GM10847 (cell line): ENCODE measurements around the gene NRAP.

Source experiments
- POLR2A ChIP-seq: IDR thresholded peaks from 2 replicates; pipeline ENCODE4 v1.6.1; 2011; ENCODE audit not compliant: insufficient read length; ENCODE audit errors: extremely low read depth

The NRAP gene, protein sequence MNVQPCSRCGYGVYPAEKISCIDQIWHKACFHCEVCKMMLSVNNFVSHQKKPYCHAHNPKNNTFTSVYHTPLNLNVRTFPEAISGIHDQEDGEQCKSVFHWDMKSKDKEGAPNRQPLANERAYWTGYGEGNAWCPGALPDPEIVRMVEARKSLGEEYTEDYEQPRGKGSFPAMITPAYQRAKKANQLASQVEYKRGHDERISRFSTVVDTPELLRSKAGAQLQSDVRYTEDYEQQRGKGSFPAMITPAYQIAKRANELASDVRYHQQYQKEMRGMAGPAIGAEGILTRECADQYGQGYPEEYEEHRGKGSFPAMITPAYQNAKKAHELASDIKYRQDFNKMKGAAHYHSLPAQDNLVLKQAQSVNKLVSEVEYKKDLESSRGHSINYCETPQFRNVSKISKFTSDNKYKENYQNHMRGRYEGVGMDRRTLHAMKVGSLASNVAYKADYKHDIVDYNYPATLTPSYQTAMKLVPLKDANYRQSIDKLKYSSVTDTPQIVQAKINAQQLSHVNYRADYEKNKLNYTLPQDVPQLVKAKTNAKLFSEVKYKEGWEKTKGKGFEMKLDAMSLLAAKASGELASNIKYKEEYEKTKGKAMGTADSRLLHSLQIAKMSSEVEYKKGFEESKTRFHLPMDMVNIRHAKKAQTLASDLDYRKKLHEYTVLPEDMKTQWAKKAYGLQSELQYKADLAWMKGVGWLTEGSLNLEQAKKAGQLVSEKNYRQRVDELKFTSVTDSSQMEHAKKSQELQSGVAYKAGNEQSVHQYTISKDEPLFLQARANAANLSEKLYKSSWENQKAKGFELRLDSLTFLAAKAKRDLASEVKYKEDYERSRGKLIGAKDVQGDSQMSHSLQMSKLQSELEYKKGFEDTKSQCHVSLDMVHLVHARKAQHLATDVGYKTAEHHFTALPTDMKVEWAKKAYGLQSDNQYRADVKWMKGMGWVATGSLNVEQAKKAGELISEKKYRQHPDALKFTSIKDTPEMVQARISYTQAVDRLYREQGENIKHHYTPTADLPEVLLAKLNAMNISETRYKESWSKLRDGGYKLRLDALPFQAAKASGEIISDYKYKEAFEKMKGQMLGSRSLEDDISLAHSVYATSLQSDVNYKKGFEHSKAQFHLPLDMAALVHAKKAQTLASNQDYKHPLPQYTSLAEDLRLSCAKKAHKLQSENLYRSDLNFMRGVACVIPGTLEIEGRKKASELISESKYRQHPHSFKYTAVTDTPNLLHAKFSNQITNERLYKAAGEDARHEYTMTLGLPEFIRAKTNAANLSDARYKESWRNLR (N-terminal part only)

DNA sequence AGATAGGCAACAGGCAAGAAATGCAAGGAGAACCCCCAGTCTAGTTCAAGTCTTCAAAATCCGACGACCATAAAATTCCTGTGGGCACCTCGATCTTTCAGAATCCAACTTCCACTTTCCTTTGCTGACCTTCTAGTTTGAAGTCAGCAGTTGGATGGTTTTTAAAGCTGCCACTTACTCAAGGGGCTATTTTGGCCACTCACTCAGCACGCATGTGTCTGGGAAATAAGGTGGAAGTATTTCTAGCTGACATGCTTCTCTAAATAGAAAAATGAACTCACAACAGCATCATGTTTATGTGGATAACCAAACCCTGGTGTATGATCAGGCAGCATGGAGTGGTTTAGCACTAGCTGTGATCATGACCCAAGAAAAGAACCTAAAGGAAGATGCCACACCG is at the start of gene NRAP:
Gene NRAP (minus strand): TSS at position 134 of the 400 bp plus-strand sequence. CDS start 159 bp downstream, outside the sequence.
- no peak for TF ChIP-seq POLR2A

DNA sequence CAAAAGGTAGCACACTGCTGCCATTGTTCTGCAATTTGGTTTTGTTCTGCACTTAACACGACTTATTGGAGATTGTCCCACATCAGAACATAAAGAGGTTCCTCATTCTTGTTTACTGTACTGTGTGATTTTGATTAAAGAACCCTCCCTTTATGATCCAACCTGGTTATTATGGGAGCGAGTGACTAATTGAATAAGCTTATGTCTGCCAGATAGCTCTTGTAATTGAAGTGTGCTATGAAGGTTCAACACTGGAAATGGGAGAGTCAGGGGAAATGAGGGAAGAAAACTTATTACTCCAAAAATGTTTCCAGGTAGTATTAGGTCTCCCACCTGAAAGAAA is 49.8 kb upstream of the NRAP start:
- no peak for TF ChIP-seq POLR2A

DNA sequence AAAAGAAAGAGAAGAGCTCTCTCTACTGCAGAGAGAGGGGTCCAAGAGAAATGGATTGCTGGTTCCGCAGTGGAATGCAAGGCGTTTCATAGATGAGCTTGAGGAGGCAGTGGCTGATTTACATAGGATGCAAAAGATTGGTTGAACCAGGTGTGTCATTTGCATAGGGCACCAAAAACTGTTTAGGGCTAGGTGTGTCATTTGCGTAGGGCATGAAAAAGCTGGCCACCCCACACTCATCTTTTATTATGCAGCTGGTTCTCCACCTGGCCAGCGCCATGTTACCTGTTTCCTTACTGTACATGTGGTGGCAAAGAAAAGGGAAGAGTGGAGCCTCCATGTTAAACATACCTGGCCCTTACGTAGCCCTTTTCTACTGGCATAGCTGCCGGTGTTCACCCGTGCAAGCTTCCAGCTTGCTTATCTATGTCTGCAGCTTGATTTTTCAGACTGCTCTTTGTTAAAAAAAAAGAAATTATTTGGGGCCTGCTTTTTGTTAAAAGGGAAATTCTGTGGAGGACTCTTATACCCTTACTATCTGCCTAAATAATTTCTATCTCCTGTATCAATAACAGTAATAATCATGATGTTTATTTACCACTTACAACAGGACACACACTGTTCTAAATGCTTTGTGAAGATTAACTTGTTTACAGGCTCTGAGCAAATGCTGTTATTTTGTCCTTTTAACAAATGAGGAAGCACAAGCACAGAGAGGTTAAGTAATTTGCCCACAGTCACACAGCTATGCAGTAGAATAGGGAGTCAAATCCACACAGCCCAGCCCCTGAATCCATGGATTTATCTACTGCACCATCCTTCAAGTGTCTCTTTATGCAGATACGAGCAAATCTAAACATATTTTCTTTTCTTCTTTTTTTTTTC is 49.2 kb upstream of the NRAP start:
- no peak for TF ChIP-seq POLR2A

- no peak for TF ChIP-seq POLR2A
Measured at GRCh38 chr10:113712024-113712423, 48.2 kb upstream of the NRAP start.

GRCh38 chr10:113711142-113711541 is 47.3 kb upstream of the NRAP start:
- no peak for TF ChIP-seq POLR2A

- no peak for TF ChIP-seq POLR2A
Measured at GRCh38 chr10:113709221-113709838, 45.5 kb upstream of the NRAP start.

DNA sequence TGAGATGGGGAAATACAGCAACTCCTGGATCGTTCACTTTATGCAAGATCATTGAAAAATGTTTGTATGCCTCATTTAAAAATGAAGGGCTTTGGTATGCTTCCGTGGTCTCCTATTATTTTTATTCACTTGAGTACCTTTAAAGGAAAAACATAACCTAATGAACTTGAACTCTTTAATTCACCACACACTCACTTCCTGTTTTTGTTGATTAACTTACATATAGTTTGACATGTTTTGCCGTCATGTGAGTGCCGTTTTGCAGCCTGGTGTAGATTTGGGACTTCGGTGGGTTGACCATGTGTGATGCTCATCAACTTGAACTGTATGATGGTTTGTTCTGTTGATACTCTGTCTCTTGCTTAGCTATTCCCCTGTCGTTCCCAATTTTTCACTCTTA is 44.8 kb upstream of the NRAP start:
- no peak for TF ChIP-seq POLR2A

GRCh38 chr10:113706623-113707022 is 42.8 kb upstream of the NRAP start:
- TF ChIP-seq POLR2A: no peak

GRCh38 chr10:113705344-113705652 is 41.5 kb upstream of the NRAP start:
- TF ChIP-seq POLR2A: no peak

DNA sequence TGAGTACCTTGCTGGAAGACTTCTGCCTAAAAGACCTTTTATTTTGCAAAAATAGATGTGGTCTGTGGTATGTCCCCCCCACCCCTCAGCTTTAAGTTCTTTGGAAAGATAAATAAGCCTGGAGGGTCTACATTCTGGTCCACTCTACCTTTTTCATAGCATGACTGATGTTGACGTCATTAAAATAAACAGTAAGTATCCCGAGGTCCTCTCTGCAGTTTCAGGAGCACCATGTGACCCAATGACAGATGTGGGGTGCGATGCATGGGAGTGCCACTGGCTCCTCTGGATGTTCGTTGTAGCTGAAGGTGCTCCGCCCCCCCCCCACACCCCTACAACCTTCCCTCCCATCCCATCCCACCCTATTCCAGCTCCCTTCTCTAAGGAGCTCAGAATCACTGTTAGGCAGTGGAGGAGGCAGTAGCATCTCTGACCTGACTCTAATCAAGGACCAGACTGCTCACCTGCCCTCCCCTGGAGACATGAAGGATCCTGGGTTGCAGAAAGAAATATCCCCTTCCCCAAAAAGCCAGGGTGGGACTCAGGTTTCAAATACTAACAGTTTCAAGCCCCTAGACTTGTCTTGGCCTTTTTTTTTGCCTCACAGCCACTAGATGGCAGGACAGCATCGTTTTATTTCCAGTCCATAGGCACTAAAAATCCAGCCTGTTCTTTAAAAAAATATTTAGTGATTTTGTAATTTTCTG is 40.9 kb upstream of the NRAP start:
- no peak for TF ChIP-seq POLR2A

- TF ChIP-seq POLR2A: no peak
Measured at GRCh38 chr10:113697595-113697994, 33.8 kb upstream of the NRAP start.

DNA sequence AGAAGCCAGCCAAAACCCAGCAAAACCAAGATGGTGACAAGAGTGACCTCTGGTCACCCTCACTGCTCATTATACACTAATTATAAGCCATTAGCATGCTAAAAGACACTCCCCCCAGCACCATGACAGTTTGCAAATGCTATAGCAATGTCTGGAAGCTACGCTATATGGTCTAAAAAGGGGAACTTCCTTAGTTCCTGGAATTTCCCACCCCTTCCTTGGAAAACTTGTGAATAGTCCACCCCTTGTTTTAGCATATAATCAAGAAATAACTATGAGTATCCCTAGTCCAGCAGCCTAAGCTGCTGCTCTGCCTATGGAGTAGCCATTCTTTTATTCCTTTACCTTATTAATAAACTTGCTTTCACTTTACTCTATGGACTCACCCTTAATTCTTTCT is 31.9 kb upstream of the NRAP start:
- no peak for TF ChIP-seq POLR2A

DNA sequence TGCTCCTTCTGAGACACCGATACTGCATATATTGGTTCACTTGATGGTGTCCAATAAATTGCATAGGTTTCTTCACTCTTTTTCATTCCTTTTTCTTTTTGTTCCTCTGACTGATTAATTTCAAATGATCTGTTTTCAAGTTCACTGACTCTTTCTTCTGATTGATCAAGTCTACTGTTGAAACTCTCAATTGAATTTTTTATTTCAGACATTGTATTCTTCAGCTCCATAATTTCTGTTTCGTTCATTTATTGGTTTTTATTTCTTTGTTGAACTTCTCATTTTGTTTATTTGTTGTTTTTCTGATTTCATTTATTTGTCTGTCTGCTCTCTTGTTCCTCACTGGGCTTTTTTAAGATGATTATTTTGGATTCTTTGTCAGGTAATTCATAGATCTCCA is 29.5 kb upstream of the NRAP start:
- no peak for TF ChIP-seq POLR2A

DNA sequence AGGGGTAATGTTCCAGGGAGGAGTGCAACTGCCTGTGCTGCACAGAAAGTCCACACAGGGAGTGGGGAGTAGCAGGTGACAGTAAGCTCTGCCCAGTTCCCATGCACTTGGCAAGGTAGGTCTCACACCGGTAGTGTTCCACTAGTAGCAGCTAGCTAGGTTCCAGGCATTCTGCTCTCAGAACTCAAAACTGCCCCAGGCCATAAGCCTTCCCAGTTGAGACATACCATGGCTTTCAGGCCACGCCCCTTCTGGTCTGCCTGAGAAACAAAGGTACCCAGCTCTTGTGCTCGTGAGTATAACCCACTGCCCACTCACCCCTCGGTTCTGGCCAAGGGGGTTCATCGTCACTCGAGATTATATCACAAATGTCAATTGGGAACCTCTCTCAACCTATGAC is 28.4 kb upstream of the NRAP start:
- TF ChIP-seq POLR2A: no peak
